Naive thymus-derived CD4-positive, alpha-beta T cell (primary cell): ENCODE results near the gene NT5M. TPM values are rescaled to one million over a fixed set of nuclear protein-coding genes. Genes with fewer than 3 reads are reported as not detected.

Experiments
- ATAC-seq: fragments of 150-1000 bp; cut with Tn5 transposase; 2 replicates; pipeline ENCODE4 v1.10.0; 2021; ENCODE audit warnings: mild to moderate bottlenecking, moderate library complexity
- CTCF ChIA-PET: fragments of 350-600 bp; sonication (Branson Sonifier 250); formaldehyde crosslinking; loops from one replicate; lab custom pipeline; 2021; ENCODE audit warnings: antibody characterized with exemption; lab: Charles Lee
- POLR2A ChIA-PET: fragments of 350-600 bp; sonication (Branson Sonifier 250); formaldehyde crosslinking; loops from one replicate; lab custom pipeline; 2021; ENCODE audit warnings: antibody characterized with exemption, inconsistent platforms; lab: Charles Lee
- DNase-seq, 9 donors: peaks; one replicate each; pipeline versions ENCODE4 v3.0.0 to v3.0.0-alpha.2; 2020 to 2022; ENCODE audit warnings: mixed read lengths in 1 of 9
- H3K27ac ChIP-seq: one replicate; pipeline ENCODE4 v1.7.0; 2013; ENCODE audit warnings: mild to moderate bottlenecking, low read depth, low read length, moderate library complexity
- H3K27me3 ChIP-seq, 2 donors: one replicate each; pipeline ENCODE4 v1.7.0; 2013; ENCODE audit warnings: low read length in 2 of 2, mild to moderate bottlenecking in 2 of 2, moderate library complexity in 2 of 2; ENCODE audit not compliant: control insufficient read depth in 2 of 2, insufficient read depth in 2 of 2
- H3K36me3 ChIP-seq, 3 experiments: 1 replicate in 2 of 3; 2 replicates in 1 of 3; pipeline ENCODE4 v1.7.0; 2013; ENCODE audit warnings: low read length in 3 of 3, mild to moderate bottlenecking in 3 of 3, moderate library complexity in 1 of 3; ENCODE audit not compliant: insufficient read depth in 3 of 3, control insufficient read depth in 2 of 3
- H3K4me1 ChIP-seq, 2 donors: one replicate each; pipeline ENCODE4 v1.7.0; 2013; ENCODE audit warnings: low read length in 2 of 2, mild to moderate bottlenecking in 2 of 2, moderate library complexity in 1 of 2; ENCODE audit not compliant: control insufficient read depth in 2 of 2, insufficient read depth in 2 of 2
- H3K4me3 ChIP-seq: 2 replicates; pipeline ENCODE4 v1.7.0; 2013; ENCODE audit warnings: mild to moderate bottlenecking, low read length
- H3K9me3 ChIP-seq, 3 experiments: 1 replicate in 2 of 3; 2 replicates in 1 of 3; pipeline ENCODE4 v1.7.0; 2013; ENCODE audit warnings: low read length in 3 of 3; ENCODE audit not compliant: control insufficient read depth in 2 of 3
- H3K27ac Mint-ChIP-seq, 9 donors: one replicate each; pipeline ENCODE4 v1.8.0; 2020 to 2022; ENCODE audit warnings: mixed read lengths in 9 of 9, mild to moderate bottlenecking in 8 of 9, moderate library complexity in 5 of 9, inconsistent platforms in 2 of 9
- H3K27me3 Mint-ChIP-seq, 5 donors: one replicate each; pipeline ENCODE4 v1.8.0; 2021 to 2022; ENCODE audit warnings: mixed read lengths in 5 of 5, mild to moderate bottlenecking in 1 of 5
- H3K36me3 Mint-ChIP-seq, 5 donors: one replicate each; pipeline ENCODE4 v1.8.0; 2020 to 2022; ENCODE audit warnings: mixed read lengths in 5 of 5, mild to moderate bottlenecking in 3 of 5, inconsistent platforms in 1 of 5
- H3K4me1 Mint-ChIP-seq, 7 donors: one replicate each; pipeline ENCODE4 v1.8.0; 2020 to 2022; ENCODE audit warnings: mixed read lengths in 7 of 7, mild to moderate bottlenecking in 3 of 7, inconsistent platforms in 1 of 7
- H3K4me3 Mint-ChIP-seq, 10 donors: one replicate each; pipeline ENCODE4 v1.8.0; 2020 to 2022; ENCODE audit warnings: mild to moderate bottlenecking in 10 of 10, mixed read lengths in 10 of 10, moderate library complexity in 6 of 10, inconsistent platforms in 2 of 10
- H3K9me3 Mint-ChIP-seq, 11 donors: one replicate each; pipeline ENCODE4 v1.8.0; 2020 to 2022; ENCODE audit warnings: mixed read lengths in 11 of 11, mild to moderate bottlenecking in 4 of 11, inconsistent platforms in 1 of 11, moderate library complexity in 1 of 11
- intact Hi-C, 2 donors: fragments of 100-400 bp; cut with micrococcal nuclease; formaldehyde crosslinking; loops; one replicate each; pipeline ENCODE4 v1.15.1; 2023
- polyA plus RNA-seq, 2 donors: library from polyadenylated mRNA; unstranded; fragments of 300-500 nt; fragmentation: Illumina TruSeq; gene quantifications; one replicate each; pipeline ENCODE4 v1.2.3, GENCODE V29; 2021
- total RNA-seq, 6 experiments: library from RNA in 5 of 6; stranded (reverse) in 5 of 6; gene quantifications; 1 replicate in 5 of 6; 2 replicates in 1 of 6; pipeline ENCODE4 v1.2.3 and lab custom pipeline; 2021 to 2026

The NT5M gene
- total and polyA plus RNA-seq, 7 experiments from 2014 or later, result 0.85 to 6.3 (median 3.5) TPM

GRCh38 chr17:17366235-17366634 lies 63.1 kb downstream of the NT5M start:
- peaks cover 0 to 5% of the 10 kb centered on the region in 2 donors for H3K4me1 ChIP-seq
- no peaks in the 10 kb centered on the region for H3K9me3 ChIP-seq
- H3K27ac ChIP-seq, result no peak overlapping the region
- DNase-seq (no peak), ATAC-seq (no peak)
- intact Hi-C loops, result no loop called here
- ChIA-PET CTCF (interaction anchor here (1.5 kb wide), 1 partner anchor 10 kb away, joined by 8 read pairs; no protein-coding TSS in a partner anchor), POLR2A (no interaction called here)
- H3K27me3 Mint-ChIP-seq, result peaks cover 0 to 8% (median 5%) of the 10 kb centered on the region in 5 donors
- peaks cover 0 to 5% (median 0%) of the 10 kb centered on the region in 5 donors for H3K36me3 Mint-ChIP-seq
- no peak overlapping the region for H3K4me3 Mint-ChIP-seq
- peaks cover 0 to 6% (median 0%) of the 10 kb centered on the region in 11 donors for H3K9me3 Mint-ChIP-seq
- no peak overlapping the region for H3K4me3 ChIP-seq
- no peaks in the 10 kb centered on the region for H3K27me3 ChIP-seq
- peaks cover 0 to 6% (median 0%) of the 10 kb centered on the region in 7 donors for H3K4me1 Mint-ChIP-seq
- no peaks in the 10 kb centered on the region for H3K36me3 ChIP-seq
- H3K27ac Mint-ChIP-seq, result no peak overlapping the region

DNA sequence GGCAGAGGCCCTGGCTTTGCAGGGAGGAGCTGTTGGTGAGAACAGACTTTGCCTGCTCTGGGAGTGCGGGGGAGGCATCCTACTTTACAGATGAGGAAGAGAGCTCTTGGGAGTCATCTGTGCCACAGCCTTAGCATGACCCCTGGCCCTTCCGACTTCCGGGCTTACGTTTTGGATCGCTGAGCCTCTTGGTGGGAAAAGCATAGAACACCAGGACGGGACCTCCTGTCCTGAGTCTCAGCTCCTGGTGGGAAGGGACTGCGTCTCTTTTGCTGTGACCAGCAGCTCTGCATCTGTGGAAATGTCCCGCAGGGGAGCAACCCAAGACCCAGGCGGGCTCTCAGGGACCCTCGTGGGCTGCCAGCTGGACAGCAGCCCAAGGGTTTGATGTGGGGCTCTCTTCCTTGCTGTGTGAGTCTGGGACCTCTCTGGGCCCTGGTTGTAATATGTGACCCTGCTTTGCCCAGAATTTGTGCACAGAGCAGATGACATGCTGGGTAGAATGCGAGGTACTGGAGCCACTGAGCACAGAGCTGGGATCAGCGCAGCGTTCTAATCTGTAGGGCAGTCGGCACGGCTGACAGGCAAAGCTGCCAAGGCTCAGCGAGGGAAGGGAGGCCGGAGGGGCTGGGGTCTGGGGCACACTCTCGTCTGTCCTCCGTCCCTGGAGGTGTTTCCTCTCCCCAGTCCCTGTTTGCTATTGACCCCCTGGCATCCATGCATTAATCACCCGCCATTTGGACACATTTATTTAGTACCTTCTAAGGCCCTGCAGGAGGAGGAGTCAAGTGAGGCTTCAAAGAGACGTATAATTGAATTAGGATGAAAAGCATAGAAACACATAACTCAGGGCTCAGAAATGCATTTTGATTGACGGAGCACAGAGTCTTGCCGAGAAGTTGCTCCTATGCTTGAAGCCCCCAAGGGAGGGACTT lies 64.0 kb downstream of the NT5M start:
- no peak overlapping the region for H3K4me3 Mint-ChIP-seq
- no peak overlapping the region for H3K27ac Mint-ChIP-seq
- Histone ChIP-seq H3K4me1 (peaks cover 0 to 5% of the 10 kb centered on the region in 2 donors), H3K36me3 (no peaks in the 10 kb centered on the region), H3K9me3 (no peaks in the 10 kb centered on the region), H3K27me3 (no peaks in the 10 kb centered on the region), H3K27ac (no peak overlapping the region), H3K4me3 (no peak overlapping the region)
- intact Hi-C loops, result no loop called here
- ChIA-PET POLR2A (no interaction called here), CTCF (interaction anchor here (1.5 kb wide), 1 partner anchor 11 kb away, joined by 8 read pairs; no protein-coding TSS in a partner anchor)
- peaks cover 0 to 6% (median 0%) of the 10 kb centered on the region in 7 donors for H3K4me1 Mint-ChIP-seq
- peaks cover 0 to 6% (median 0%) of the 10 kb centered on the region in 11 donors for H3K9me3 Mint-ChIP-seq
- H3K36me3 Mint-ChIP-seq, result peaks cover 0 to 5% (median 0%) of the 10 kb centered on the region in 5 donors
- H3K27me3 Mint-ChIP-seq, result peaks cover 0 to 6% (median 4%) of the 10 kb centered on the region in 5 donors
- ATAC-seq, result no peak
- DNase-seq, result no peak

GRCh38 chr17:17367931-17368330 lies 64.8 kb downstream of the NT5M start:
- Mint-ChIP-seq H3K27ac (no peak overlapping the region), H3K36me3 (peaks cover 0 to 5% (median 0%) of the 10 kb centered on the region in 5 donors), H3K4me1 (peaks cover 0 to 6% (median 0%) of the 10 kb centered on the region in 7 donors), H3K9me3 (peaks cover 0 to 6% (median 0%) of the 10 kb centered on the region in 11 donors), H3K27me3 (peaks cover 0 to 6% (median 4%) of the 10 kb centered on the region in 5 donors), H3K4me3 (no peak overlapping the region)
- CTCF ChIA-PET, result no interaction called here
- no peak for DNase-seq
- Histone ChIP-seq H3K27me3 (no peaks in the 10 kb centered on the region), H3K27ac (no peak overlapping the region), H3K36me3 (no peaks in the 10 kb centered on the region), H3K4me1 (peaks cover 0 to 5% of the 10 kb centered on the region in 2 donors), H3K4me3 (no peak overlapping the region), H3K9me3 (no peaks in the 10 kb centered on the region)
- POLR2A ChIA-PET, result no interaction called here
- intact Hi-C loops, result no loop called here
- no peak for ATAC-seq

DNA sequence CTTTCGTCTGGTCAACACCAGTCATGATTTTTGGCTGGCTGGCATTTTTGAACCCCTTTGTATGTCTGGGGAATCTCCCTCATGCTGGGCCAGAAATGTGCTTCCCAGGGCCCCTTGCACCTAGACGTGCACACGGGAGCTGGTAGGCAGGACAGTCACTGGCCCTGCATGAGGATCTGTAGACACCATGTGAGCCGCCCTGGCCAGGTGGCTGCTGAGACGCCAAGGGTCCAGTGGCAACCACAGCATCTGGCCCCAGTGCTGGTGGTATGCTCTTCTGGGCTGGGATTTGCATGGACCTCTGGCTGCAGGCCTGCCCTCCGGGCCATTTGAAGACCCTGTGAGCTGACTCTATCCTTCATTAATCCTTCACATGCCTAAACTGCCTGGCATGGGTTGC lies 67.5 kb downstream of the NT5M start:
- Histone ChIP-seq H3K27me3 (no peaks in the 10 kb centered on the region), H3K4me3 (no peak overlapping the region), H3K4me1 (no peaks in the 10 kb centered on the region), H3K9me3 (no peaks in the 10 kb centered on the region), H3K36me3 (no peaks in the 10 kb centered on the region), H3K27ac (no peak overlapping the region)
- Mint-ChIP-seq H3K4me1 (peaks cover 0 to 6% (median 0%) of the 10 kb centered on the region in 7 donors), H3K9me3 (peaks cover 0 to 3% (median 0%) of the 10 kb centered on the region in 11 donors), H3K27me3 (peaks cover 0 to 6% (median 0%) of the 10 kb centered on the region in 5 donors), H3K27ac (no peak overlapping the region), H3K36me3 (peaks cover 0 to 5% (median 0%) of the 10 kb centered on the region in 5 donors), H3K4me3 (no peak overlapping the region)
- POLR2A ChIA-PET, result no interaction called here
- no peak for DNase-seq
- no peak for ATAC-seq
- intact Hi-C loops, result no loop called here
- CTCF ChIA-PET, result no interaction called here

DNA sequence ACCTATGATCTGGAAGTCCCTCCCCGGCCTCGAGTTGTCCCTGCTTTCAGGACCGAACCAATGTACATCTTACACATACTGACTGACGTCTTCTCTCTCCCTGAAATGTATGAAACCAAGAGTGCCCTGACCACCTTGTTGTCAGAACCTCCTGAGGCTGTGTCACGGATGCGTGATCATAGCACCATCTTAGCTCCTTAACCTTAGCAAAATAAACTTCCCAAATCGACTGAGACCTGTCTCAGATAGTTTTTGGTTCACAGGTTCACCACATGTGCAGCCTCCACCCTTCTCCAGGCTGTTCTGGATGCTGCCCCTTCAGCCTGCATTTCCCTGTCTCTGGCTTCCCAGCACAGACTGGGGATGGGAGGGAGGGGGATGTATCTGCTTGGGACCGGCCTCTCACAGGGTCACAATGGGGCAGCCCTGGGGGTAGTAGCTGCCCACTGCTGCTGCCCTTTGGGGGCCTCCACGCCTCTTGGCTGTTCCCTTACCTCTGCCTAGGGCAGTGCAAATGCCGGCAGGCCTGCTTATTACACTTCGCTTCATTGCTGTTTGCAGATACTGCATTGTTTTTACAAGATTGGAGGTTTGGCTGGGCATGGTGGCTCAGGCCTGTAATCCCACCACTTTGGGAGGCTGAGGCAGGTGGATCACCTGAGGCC lies 69.8 kb downstream of the NT5M start:
- Histone ChIP-seq H3K36me3 (no peaks in the 10 kb centered on the region), H3K27ac (no peak overlapping the region), H3K4me3 (no peak overlapping the region), H3K4me1 (no peaks in the 10 kb centered on the region), H3K9me3 (no peaks in the 10 kb centered on the region), H3K27me3 (no peaks in the 10 kb centered on the region)
- ATAC-seq (no peak), DNase-seq (no peak)
- peaks cover 0 to 1% (median 0%) of the 10 kb centered on the region in 11 donors for H3K9me3 Mint-ChIP-seq
- CTCF ChIA-PET, result interaction anchor here (1.0 kb wide), 1 partner anchor 16 kb away, joined by 3 read pairs; no protein-coding TSS in a partner anchor
- H3K27me3 Mint-ChIP-seq, result peaks cover 0 to 2% (median 0%) of the 10 kb centered on the region in 5 donors
- POLR2A ChIA-PET, result no interaction called here
- H3K36me3 Mint-ChIP-seq, result no peaks in the 10 kb centered on the region
- H3K4me3 Mint-ChIP-seq, result no peak overlapping the region
- no peak overlapping the region for H3K27ac Mint-ChIP-seq
- intact Hi-C loops, result no loop called here
- no peaks in the 10 kb centered on the region for H3K4me1 Mint-ChIP-seq

- no peaks in the 10 kb centered on the region for H3K36me3 ChIP-seq
- ChIA-PET CTCF (no interaction called here), POLR2A (no interaction called here)
- H3K4me3 Mint-ChIP-seq, result no peak overlapping the region
- no peaks in the 10 kb centered on the region for H3K4me1 ChIP-seq
- H3K27me3 ChIP-seq, result no peaks in the 10 kb centered on the region
- intact Hi-C loops, result no loop called here
- H3K4me3 ChIP-seq, result no peak overlapping the region
- H3K27ac Mint-ChIP-seq, result no peak overlapping the region
- H3K9me3 Mint-ChIP-seq, result peaks cover 0 to 1% (median 0%) of the 10 kb centered on the region in 11 donors
- no peak overlapping the region for H3K27ac ChIP-seq
- H3K36me3 Mint-ChIP-seq, result no peaks in the 10 kb centered on the region
- H3K9me3 ChIP-seq, result no peaks in the 10 kb centered on the region
- ATAC-seq (no peak), DNase-seq (no peak)
- H3K27me3 Mint-ChIP-seq, result peaks cover 0 to 3% (median 0%) of the 10 kb centered on the region in 5 donors
- no peaks in the 10 kb centered on the region for H3K4me1 Mint-ChIP-seq
Observed at GRCh38 chr17:17375841-17376240, 72.7 kb downstream of the NT5M start.
